GM21825 (cell line): ENCODE results near the gene TRUB2.

Source experiments
- ATAC-seq: cut with Tn5 transposase; IDR thresholded peaks from one replicate; pipeline ENCODE4 v1.9.1; 2021; ENCODE audit warnings: mild to moderate bottlenecking, moderate library complexity; ENCODE audit not compliant: unreplicated experiment

The TRUB2 gene, protein sequence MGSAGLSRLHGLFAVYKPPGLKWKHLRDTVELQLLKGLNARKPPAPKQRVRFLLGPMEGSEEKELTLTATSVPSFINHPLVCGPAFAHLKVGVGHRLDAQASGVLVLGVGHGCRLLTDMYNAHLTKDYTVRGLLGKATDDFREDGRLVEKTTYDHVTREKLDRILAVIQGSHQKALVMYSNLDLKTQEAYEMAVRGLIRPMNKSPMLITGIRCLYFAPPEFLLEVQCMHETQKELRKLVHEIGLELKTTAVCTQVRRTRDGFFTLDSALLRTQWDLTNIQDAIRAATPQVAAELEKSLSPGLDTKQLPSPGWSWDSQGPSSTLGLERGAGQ

DNA sequence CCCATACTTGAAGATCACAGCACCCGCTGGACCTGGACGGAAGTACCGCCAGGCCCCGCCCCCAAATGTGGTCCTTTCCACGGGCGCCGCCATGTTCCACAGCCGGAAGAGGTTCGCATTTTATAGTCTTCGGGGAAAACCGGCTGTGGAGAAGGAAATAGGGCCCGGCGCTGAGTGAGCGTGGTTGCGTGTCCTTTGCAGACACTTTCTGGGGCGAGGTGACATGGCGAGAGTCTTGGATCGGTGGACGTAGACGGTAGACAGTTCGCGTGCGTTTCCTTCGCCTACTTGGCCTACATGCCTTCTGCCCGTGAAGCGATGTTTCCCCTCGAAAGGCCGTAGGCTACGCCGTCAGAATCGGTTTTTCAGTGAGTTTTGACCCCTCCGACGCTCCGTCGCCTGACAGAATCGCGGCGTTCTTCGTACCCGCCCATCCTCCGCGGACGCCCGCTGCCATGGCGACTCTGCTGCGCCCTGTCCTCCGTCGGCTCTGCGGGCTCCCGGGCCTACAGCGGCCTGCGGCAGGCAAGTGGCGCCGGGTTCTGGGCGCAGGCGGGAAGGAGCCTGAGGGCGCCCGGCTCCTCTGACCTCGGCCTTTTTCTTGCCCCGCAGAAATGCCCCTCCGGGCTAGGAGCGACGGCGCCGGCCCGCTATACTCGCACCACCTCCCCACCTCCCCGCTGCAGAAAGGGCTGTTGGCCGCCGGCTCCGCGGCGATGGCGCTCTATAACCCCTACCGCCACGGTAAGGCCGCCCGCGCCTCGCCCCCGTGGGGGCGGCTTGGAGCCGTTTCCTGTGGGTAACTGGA lies at the start of gene TRUB2, which contains the start of gene COQ4:
Gene TRUB2 (minus strand): TSS at position 44 of the 808 bp plus-strand sequence. CDS start 39 bp downstream, at position 5.
Gene COQ4 (plus strand): TSS at position 436 of the 808 bp plus-strand sequence. CDS start 20 bp downstream, at position 456.
- peak; percentile 71 for ATAC-seq

DNA sequence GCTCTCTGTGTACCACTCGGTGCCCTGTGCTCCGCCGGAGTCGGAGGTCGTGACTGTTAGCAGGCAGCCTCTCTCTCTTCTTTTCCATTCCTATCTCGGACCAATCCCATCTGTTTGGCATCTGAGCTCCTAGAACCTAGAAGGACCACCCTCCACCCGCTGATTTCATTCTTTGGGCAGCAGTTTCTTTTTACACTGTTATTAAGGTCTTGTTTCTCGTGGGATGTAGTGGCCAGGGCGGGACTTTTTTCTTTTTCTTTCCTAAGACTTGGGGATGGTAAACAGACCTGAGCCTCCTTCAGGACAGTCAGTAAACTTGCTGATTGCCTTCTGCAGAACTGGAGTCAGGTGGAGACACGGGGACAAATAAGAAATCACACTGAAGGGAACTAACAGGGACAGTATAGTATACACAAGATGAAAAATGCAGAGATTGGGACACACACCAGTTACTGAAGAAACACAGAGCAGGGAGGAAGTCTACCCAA lies 49.4 kb upstream of the TRUB2 start:
- ATAC-seq: no peak

DNA sequence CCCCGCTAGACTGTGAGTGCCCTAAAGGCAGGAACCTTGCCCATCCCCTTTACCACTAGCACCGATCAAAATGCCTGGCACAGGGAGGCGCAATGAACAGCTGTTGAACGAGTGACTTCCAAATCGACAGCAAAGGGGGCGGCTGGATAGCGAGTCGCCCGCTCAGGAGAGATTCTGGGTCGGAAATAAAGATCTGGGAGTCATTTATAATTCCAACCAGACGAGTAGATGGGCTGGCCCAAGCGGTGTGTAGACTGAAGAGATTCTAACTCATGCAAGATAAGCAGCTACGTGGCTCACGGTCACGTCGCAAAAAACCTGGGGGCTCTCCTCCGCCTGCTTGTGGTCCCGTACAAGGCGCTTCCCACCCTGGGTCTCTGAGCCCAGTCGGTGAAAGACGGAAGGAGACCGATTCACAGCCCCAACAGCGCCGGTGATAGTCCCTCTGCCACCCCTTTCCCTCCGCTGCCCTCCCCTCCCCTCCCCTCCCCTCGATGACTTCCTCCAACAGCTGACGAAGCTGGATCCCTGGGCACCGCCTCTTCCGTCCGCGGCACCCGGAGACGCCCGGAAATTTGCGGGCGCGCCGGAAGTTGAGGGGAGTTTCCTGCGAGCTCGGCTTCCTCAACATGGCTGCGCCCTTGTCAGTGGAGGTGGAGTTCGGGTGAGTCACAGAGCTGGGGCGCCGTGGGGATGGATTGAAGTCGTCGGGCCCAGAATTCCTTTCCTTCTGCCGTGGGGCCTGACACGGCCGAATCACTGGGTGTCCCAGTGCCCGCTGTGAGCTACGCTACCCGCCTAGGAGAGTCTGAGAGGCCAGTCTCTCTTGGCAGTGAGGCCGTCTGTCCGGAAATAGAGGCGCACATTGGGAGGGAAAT lies 48.7 kb upstream of the TRUB2 start, which contains the start of gene URM1:
Gene URM1 (plus strand): TSS at position 623 of the 878 bp plus-strand sequence. CDS start 7 bp downstream, at position 630.
- ATAC-seq: peak; percentile 86

DNA sequence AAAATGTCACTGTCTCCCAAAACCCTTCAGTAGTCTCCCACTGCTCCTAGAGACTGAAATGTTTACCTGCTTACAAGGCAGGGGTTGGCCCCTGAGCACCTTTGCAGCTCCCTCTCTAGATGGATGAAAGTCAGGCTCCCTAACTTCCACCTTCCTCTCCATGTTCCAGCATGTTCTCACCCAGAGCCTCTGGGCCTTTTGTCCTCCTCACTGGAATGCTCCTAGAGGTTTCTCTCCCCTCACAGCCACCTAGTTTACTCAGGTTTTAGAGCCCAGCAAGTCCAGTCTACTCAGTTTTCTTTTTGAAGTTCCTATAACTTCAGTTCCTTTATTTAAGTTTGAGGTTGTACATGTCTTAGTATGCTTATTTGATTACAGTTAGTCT lies 48.1 kb upstream of the TRUB2 start:
- no peak for ATAC-seq

DNA sequence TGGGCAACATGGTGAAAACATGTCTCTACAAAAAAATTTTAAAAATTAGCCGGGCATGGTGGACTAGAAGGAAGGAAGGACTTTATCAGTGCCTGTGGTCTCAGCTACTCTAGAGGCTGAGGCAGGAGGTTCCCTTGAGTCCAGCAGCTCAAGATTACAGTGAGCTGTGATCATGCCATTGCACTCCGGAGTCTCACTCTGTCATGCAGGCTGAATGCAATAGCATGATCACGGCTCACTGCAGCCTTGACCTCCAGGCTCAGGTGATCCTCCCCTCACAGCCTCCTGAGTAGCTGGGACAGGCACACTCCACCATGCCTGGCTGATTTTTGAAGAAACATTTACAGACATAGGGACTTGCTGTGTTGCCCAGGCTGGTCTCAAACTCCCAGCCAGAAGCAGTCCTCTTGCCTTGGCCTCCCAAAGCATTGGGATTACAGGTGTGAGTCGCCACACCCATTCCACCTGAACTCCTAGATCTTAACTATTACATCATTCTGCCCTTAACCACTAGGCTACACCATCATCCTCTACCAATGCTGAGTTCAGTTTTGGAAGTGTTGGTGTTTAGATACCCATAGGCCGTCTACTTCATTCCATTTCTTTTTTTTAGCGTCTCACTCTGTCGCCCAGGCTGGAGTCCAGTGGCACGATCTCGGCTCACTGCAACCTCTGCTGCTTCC lies 46.9 kb upstream of the TRUB2 start:
- no peak for ATAC-seq

DNA sequence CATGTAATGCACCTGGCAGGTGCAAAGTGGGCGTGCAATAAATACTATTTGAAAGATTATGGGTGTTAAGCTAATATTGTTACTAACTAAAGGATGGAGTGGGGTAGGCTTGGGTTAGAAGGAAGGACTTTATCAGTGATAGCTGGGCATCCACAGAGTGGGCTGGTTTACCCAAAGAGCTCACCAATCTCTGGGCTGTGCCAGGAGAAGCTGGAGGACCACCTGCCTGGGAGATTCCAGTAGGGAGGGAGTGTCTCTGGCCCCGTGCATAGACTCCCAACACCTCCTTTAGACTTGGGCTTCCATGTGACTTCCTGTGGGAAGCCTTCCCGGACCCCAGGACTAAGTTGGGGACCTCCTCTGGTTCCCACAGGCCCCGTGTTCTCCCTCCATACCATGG lies 43.3 kb upstream of the TRUB2 start:
- ATAC-seq: no peak

DNA sequence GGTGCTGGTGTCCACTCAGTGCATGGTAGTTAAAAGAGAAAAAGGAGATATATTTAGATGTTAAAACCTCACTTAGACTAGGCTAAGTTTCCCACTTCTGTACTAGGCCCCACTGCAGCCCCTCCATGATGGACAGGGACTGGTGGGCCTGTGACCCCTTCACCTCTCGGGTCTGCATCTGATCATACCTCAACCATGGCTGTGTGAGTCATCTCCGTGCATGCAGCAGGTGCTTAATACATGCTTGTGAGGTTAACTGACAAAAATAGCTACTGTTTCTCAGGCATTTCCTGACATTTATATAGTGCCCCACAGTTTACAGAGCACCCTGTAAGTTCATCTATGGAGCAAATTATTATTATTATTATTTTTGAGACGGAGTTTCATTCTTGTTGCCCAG lies 40.5 kb upstream of the TRUB2 start:
- ATAC-seq: no peak

DNA sequence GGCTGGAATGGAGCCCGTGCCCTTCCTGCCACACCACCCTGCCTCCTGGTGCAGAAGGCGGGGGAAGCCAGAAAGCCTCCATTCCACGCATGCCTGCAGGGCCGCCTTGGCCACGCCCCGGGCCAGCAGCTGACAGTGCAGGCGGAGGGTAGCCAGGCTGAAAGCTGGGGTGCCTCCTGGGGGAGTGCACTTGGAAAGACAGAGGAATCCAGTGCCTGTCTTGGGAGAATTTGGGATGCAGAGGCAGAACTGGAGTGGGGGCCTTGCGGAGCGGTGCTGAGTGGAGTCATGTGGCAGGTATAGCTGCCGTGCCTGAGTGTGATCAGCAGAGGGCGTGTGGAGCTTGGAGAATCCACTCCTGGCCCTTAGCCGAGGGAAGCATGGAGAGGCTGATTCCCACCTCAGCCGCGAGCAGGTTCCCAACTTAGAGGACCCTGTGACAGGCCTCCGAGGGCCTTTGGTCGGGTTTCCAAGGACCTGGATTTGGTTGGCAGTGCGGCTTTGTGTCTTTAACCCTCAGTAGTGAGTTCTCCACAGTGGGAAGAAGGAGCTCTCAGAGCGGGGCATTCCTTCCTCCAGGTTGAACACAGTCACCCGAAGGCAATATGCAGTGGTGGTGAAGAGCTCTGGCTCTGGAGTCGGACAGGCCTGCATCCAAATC lies 39.9 kb upstream of the TRUB2 start:
- peak; percentile 57 for ATAC-seq

DNA sequence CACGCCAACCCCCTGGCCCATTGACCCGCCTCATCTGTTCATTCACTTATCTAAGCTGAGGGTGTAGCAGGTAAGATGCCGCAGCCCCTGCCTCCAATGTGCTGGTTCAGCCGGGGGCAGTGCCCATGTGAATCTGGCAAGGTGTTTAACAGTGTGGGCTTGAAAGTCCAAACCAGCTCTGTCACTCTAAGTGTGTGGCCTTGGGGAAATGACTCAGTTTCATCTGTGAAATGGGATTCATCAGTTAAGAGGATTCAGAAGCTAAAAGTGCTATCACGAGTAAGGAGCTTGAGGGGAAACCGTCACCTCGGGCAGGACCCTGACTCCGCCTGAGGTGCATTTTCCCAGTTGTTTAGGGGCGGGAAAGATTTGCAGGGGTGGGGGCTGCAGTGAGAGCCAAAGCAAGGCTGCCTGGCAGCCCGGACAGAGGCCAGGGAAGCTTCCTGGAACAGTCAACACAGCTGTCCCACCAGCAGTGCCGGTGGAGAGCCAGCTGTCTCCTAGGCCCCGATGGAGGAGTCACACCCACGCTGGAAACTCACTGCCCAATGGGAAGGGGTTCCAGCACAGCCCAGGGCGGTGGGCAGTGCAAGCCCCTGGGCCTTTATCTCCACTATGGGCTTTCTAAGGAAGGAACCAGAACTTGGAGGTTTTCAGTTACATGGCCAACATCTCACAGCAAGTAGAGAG lies 39.2 kb upstream of the TRUB2 start:
- no peak for ATAC-seq

DNA sequence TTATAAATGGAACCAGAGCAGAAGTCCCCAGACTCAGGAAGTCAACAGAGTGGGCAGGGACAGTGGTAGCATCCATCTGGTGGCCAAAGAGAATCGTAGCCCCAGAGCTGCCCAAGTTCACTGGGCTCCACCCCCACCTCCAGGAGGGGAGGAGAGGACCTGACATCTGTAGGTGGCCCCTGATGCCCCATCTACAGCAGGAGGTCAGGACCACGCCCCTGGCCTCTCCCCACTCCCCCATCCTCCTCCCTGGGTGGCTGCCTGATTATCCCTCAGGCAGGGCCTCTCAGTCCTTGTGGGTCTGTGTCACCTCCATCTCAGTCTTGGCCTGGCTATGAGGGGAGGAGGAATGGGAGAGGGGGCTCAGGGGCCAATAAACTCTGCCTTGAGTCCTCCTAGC lies 38.6 kb upstream of the TRUB2 start:
- no peak for ATAC-seq

DNA sequence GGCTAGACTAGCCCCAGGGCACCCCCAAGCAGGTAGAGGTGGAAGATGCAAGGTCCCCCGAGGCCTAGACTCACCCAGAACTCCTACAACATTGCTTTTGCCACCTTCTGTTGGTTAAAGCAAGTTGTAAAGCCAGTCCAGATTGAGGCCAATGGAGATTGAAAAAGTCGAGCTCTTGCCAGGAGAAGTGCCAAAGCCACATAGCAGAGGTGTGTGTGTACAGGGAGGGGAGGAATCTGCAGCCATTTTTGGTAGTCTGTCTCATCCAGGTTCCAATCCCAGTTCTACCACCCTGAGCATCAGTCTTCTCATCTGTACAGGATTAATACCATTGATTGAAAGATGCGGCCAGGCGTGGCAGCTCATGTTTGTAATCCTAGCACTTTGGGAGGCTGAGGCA lies 36.6 kb upstream of the TRUB2 start:
- no peak for ATAC-seq

DNA sequence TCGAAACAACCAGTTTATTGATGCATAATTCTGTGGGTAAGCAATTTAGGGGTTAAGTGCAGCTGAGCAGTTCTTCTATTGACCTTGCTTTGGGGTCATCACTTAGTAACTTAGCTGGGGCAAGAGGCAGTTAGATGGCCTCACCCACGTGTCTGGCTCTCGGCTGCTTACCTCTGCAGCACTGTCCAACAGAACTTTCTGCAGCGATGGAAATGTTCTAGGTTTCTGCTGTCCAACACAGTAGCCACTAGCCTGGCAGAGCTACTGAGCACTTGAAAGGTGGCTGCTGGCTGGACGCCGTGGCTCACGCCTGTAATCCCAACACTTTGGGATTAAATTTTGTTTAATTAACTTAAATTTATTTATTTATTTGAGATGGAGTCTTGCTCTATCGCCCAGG lies 35.8 kb upstream of the TRUB2 start:
- ATAC-seq: no peak

DNA sequence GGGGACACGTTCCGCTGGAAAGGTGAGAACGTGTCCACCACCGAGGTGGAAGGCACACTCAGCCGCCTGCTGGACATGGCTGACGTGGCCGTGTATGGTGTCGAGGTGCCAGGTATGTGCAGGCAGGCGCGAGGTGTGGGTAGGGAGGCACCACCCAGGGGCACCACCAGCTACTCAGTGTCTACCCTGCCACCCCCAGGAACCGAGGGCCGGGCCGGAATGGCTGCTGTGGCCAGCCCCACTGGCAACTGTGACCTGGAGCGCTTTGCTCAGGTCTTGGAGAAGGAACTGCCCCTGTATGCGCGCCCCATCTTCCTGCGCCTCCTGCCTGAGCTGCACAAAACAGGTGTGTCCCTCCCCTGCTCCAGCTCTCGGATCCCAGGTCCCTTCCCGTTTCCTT lies 33.2 kb upstream of the TRUB2 start:
- ATAC-seq: no peak

DNA sequence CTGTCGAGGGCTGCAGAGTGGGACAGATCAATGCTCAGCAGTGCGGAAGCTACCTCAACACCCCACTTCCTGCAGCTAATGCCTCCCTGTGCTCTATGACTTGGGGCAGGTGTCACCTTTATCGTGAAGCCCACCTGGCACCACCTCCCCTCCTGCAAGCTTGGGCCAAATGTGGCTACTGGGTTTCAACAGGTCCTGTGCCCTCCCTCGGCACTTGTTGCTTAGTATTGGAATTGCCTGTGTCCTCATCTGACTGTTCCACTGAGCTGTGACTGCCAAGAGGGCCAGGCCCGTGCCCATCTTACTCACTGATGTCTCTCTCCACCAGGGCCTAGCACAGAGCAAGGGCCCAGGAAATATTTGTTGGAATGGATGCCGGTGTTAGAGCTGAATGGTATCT lies 27.5 kb upstream of the TRUB2 start:
- ATAC-seq: no peak

DNA sequence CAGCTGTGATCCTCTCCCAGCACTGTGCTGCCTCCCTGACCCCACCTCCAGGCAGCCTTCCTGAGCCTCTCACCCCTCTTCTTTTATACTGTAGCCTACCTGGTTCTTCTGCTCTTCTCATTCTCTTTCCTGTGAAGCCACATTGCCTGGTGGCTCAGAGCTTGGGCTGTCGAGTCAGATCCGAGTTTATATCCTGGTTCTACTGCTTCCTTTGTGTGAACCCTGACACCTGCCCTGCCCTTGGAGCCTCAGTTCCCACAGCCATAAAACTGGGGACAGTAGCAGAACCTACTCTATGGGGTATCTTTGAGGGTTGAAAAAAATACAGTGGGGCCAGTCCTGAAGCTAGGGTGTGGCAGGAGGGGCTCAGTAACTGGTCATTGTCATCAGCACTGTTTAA lies 26.9 kb upstream of the TRUB2 start:
- ATAC-seq: no peak

DNA sequence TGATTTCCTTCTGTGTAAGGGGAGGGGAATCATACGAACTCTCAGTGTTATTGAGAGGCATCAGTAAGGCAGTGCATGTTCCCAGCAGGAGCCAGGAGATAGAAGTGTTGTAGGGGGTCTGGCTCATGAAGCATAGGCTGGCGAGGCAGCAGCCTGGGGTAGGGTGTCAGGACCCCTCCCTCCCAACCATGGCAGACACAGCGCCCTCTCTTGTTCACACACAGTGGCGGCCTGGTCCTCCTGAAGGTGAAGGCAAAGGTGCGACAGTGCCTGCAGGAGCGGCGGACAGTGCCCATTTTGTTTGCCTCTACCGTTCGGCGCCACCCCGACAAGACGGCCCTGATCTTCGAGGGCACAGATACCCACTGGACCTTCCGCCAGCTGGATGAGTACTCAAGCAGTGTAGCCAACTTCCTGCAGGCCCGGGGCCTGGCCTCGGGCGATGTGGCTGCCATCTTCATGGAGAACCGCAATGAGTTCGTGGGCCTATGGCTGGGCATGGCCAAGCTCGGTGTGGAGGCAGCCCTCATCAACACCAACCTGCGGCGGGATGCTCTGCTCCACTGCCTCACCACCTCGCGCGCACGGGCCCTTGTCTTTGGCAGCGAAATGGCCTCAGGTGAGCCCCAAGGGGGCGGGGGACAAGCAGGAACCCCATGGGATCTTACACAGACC lies 22.8 kb upstream of the TRUB2 start:
- ATAC-seq: no peak

DNA sequence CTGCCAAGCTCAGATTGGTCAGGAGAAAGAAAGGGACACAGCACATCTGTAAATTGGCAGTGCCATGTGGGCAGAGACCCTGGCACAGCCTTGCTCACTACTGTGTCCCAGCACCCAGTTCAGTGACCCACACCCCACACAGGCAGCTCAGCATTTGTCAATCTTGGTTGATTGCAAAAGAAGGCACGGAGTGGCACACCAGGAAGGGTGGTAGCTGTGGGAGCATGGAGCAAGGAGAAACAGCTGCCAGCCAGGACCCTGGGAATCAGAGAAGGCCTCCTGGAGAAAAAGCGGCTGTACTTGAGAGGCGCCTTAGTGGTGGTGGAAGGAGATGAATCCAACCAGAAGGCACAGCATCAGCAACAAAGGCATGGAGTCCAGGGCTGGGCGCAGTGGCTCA lies 21.6 kb upstream of the TRUB2 start:
- ATAC-seq: no peak

DNA sequence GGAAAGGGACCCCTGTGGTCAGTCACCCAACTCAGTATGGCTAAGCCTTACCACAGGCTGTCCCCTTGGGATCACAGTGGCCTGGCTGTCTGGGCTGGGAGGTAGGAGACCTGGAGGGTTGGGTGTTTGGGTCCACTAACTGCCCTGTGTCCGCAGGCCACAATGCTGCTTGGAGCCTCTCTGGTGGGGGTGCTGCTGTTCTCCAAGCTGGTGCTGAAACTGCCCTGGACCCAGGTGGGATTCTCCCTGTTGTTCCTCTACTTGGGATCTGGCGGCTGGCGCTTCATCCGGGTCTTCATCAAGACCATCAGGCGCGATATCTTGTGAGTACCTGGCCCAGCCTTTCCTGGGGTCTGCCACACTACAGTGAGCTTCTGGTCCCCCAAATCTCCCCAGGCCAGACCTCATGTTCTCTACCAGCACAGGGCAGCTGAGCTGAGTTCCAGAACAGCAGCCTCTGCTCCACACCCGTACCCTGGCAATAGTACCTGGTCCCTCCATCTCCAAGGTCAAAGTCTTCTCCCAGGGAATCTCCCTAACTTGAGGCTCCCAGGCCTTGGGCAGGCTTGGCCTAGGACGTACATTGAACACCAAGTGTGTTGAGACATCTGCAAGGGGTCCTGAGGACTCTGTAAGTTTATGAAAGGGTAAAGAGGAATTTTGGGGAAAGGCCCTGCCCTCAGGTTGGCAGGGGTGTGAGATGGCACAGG lies 20.9 kb upstream of the TRUB2 start:
- no peak for ATAC-seq
